GM19351 (cell line): ENCODE results near the gene FAM222A.

Experiments used
- ATAC-seq: cut with Tn5 transposase; IDR thresholded peaks from one replicate; pipeline ENCODE4 v1.9.1; 2021; ENCODE audit warnings: mild to moderate bottlenecking, moderate library complexity; ENCODE audit not compliant: unreplicated experiment

The FAM222A gene

GRCh38 chr12:109817627-109818231 lies 104.1 kb downstream of the FAM222A start:
- ATAC-seq: no peak

GRCh38 chr12:109818253-109818652 lies 104.6 kb downstream of the FAM222A start:
- ATAC-seq: no peak

- no peak for ATAC-seq
Measured at GRCh38 chr12:109818905-109819500, 105.4 kb downstream of the FAM222A start.
